CD14-positive monocyte (primary cell): ENCODE results near the gene ST7L. TPM values are rescaled to one million over a fixed set of nuclear protein-coding genes. Genes with fewer than 3 reads are reported as not detected.
"Not testable (repeated sequence)": the region's sequence is repeated elsewhere in the genome, so short reads cannot be mapped to it uniquely, and the experiment has no call there.

Experiments used
- DNase-seq, 3 donors: peaks; one replicate each; pipeline ENCODE4 v3.0.0-alpha.2; 2011 to 2022
- H2AFZ ChIP-seq: 2 replicates; pipeline ENCODE4 v1.6.0; 2012; ENCODE audit warnings: mild to moderate bottlenecking, low read depth, low read length, inconsistent platforms; ENCODE audit not compliant: insufficient read depth, poor library complexity, severe bottlenecking
- H3K27ac ChIP-seq, 2 donors: 1 replicate in 1 of 2; 2 replicates in 1 of 2; pipeline ENCODE4 v1.5.1; 2012 to 2013; ENCODE audit warnings: low read length in 2 of 2, control low read depth in 1 of 2, inconsistent platforms in 1 of 2, low read depth in 1 of 2, mild to moderate bottlenecking in 1 of 2
- H3K27me3 ChIP-seq, 2 donors: one replicate each; pipeline versions ENCODE4 v1.6.0 to v1.6.1; 2011 to 2013; ENCODE audit warnings: low read length in 2 of 2; ENCODE audit not compliant: control insufficient read depth in 2 of 2, insufficient read depth in 2 of 2
- H3K36me3 ChIP-seq, 2 donors: replicated peaks in 1 of 2; 1 replicate in 1 of 2; 2 replicates in 1 of 2; pipeline versions ENCODE4 v1.5.1 to v1.6.1; 2012 to 2013; ENCODE audit warnings: low read length in 2 of 2, control low read depth in 1 of 2, inconsistent platforms in 1 of 2, mild to moderate bottlenecking in 1 of 2; ENCODE audit not compliant: insufficient read depth in 2 of 2, control insufficient read depth in 1 of 2
- H3K4me1 ChIP-seq, 2 donors: 1 replicate in 1 of 2; 2 replicates in 1 of 2; pipeline versions ENCODE4 v1.5.1 to v1.6.1; 2012 to 2013; ENCODE audit warnings: low read length in 2 of 2, control low read depth in 1 of 2, inconsistent platforms in 1 of 2, mild to moderate bottlenecking in 1 of 2, moderate library complexity in 1 of 2; ENCODE audit not compliant: insufficient read depth in 2 of 2, control insufficient read depth in 1 of 2
- H3K4me2 ChIP-seq: replicated peaks from 2 replicates; pipeline ENCODE3; 2012; ENCODE audit warnings: low read length, moderate library complexity, mild to moderate bottlenecking; ENCODE audit not compliant: poor library complexity, severe bottlenecking; ENCODE audit errors: extremely low read depth
- H3K4me3 ChIP-seq, 3 experiments: fragments of 200-600 bp in 1 of 3; sonication (generic) in 1 of 3; replicated peaks in 1 of 3; 1 replicate in 2 of 3; 2 replicates in 1 of 3; pipeline ENCODE4 v1.5.1; 2011 to 2013; ENCODE audit warnings: low read length in 3 of 3, mild to moderate bottlenecking in 3 of 3, control low read depth in 2 of 3, low read depth in 2 of 3, inconsistent platforms in 1 of 3, moderate library complexity in 1 of 3
- H3K79me2 ChIP-seq: 2 replicates; pipeline ENCODE4 v1.6.0; 2012; ENCODE audit warnings: mild to moderate bottlenecking, control low read depth, inconsistent platforms, low read length, moderate library complexity; ENCODE audit not compliant: insufficient read depth
- H3K9ac ChIP-seq: 2 replicates; pipeline ENCODE4 v1.6.0; 2017; ENCODE audit warnings: low read length, mild to moderate bottlenecking; ENCODE audit not compliant: insufficient read depth, poor library complexity, severe bottlenecking
- H3K9me3 ChIP-seq, 2 donors: replicated peaks in 1 of 2; 1 replicate in 1 of 2; 2 replicates in 1 of 2; pipeline versions ENCODE4 v1.5.1 to v1.6.1; 2012 to 2013; ENCODE audit warnings: low read length in 2 of 2, control low read depth in 1 of 2; ENCODE audit not compliant: control insufficient read depth in 1 of 2, insufficient read depth in 1 of 2
- H4K20me1 ChIP-seq: 2 replicates; pipeline ENCODE4 v1.6.0; 2012; ENCODE audit warnings: mild to moderate bottlenecking, low read length, control low read depth, moderate library complexity; ENCODE audit not compliant: insufficient read depth
- H3K27ac Mint-ChIP-seq, 7 donors: one replicate each; pipeline ENCODE4 v1.8.0; 2020; ENCODE audit warnings: mild to moderate bottlenecking in 7 of 7, mixed read lengths in 7 of 7, moderate library complexity in 6 of 7, inconsistent platforms in 2 of 7
- H3K27me3 Mint-ChIP-seq, 3 donors: one replicate each; pipeline ENCODE4 v1.8.0; 2021 to 2022; ENCODE audit warnings: low read depth in 3 of 3, mild to moderate bottlenecking in 3 of 3, mixed read lengths in 3 of 3, moderate library complexity in 3 of 3, inconsistent platforms in 1 of 3
- H3K36me3 Mint-ChIP-seq, 2 donors: one replicate each; pipeline ENCODE4 v1.8.0; 2020; ENCODE audit warnings: mixed read lengths in 2 of 2, inconsistent platforms in 1 of 2, mild to moderate bottlenecking in 1 of 2
- H3K4me1 Mint-ChIP-seq: one replicate; pipeline ENCODE4 v1.8.0; 2020; ENCODE audit warnings: mild to moderate bottlenecking, mixed read lengths
- H3K4me3 Mint-ChIP-seq, 2 donors: one replicate each; pipeline ENCODE4 v1.8.0; 2020; ENCODE audit warnings: mild to moderate bottlenecking in 2 of 2, mixed read lengths in 2 of 2, moderate library complexity in 1 of 2
- H3K9me3 Mint-ChIP-seq, 7 donors: one replicate each; pipeline ENCODE4 v1.8.0; 2020 to 2022; ENCODE audit warnings: mixed read lengths in 7 of 7, mild to moderate bottlenecking in 6 of 7, moderate library complexity in 6 of 7, inconsistent platforms in 2 of 7
- CTCF ChIP-seq: fragments of 200-600 bp; IDR thresholded peaks from one replicate; pipeline ENCODE4 v1.8.0; 2022; ENCODE audit warnings: antibody characterized with exemption, mild to moderate bottlenecking
- WGBS: methylation state at CpG from one replicate; pipeline ENCODE4 v1.1.5; 2013; ENCODE audit warnings: missing lambda C conversion rate; ENCODE audit not compliant: insufficient coverage; 5-methylcytosine and 5-hydroxymethylcytosine counted together
- intact Hi-C, 2 donors: fragments of 100-400 bp; cut with micrococcal nuclease; formaldehyde crosslinking; loops; one replicate each; pipeline versions ENCODE4 v1.15.0 to v1.15.1; 2023
- polyA plus RNA-seq, 3 donors: library from polyadenylated mRNA; depleted of rRNA in 1 of 3; unstranded in 2 of 3; stranded (reverse) in 1 of 3; fragments of 300-500 nt in 2 of 3; fragments of >200 nt in 1 of 3; fragmentation: Illumina TruSeq in 2 of 3; gene quantifications; 1 replicate in 2 of 3; 2 replicates in 1 of 3; pipeline ENCODE4 v1.2.3, GENCODE V29; 2012 to 2021

ST7L gene
- polyA plus RNA-seq, 3 donors, result 5.4 to 10.0 (median 6.1) TPM

GRCh38 chr1:112625696-112626095, 6.8 kb upstream of the ST7L start:
- no peak for TF ChIP-seq CTCF

GRCh38 chr1:112624493-112624892, 5.6 kb upstream of the ST7L start:
- intact Hi-C loops, DNase-seq: not testable (repeated sequence)
- peaks cover 45 to 87% of the 10 kb centered on the region in 2 donors for H3K4me1 ChIP-seq

More at GRCh38 chr1:112625696-112626095, 6.8 kb upstream of the ST7L start:
- Histone ChIP-seq H3K36me3 (peaks cover 8 to 22% of the 10 kb centered on the region in 2 donors), H3K4me3 (no peak overlapping the region), H3K79me2 (peaks cover 100% of the 10 kb centered on the region), H3K9me3 (no peaks in the 10 kb centered on the region), H4K20me1 (peaks cover 87% of the 10 kb centered on the region), H3K4me2 (no peak overlapping the region), H3K9ac (no peak overlapping the region), H3K4me1 (peaks cover 41 to 87% of the 10 kb centered on the region in 2 donors), H2AFZ (no peak overlapping the region), H3K27me3 (no peaks in the 10 kb centered on the region), H3K27ac (peak overlapping the region in 1 of 2 donors; percentile 65)
- peaks cover 72% of the 10 kb centered on the region for H3K4me1 Mint-ChIP-seq
- peak overlapping the region; percentile 47 to 86 (median 70) for H3K27ac Mint-ChIP-seq
- no peak overlapping the region for H3K4me3 Mint-ChIP-seq
- WGBS, result no CpG with 5 or more reads among the region's 2 CpGs
- no peaks in the 10 kb centered on the region for H3K27me3 Mint-ChIP-seq
- H3K36me3 Mint-ChIP-seq, result peaks cover 19 to 50% of the 10 kb centered on the region in 2 donors
- intact Hi-C loops, result loop anchor here in 1 of 2 donors (5.0 kb wide), 2 partner anchors 47 to 82 kb away; partner anchors contain the start of genes MOV10 and RHOC
- DNase-seq, result peak in 1 of 3 donors; percentile 44
- H3K9me3 Mint-ChIP-seq, result peaks cover 0 to 2% (median 0%) of the 10 kb centered on the region in 7 donors

More at GRCh38 chr1:112624493-112624892, 5.6 kb upstream of the ST7L start:
- H3K27me3 ChIP-seq, H3K27me3 Mint-ChIP-seq, H3K4me2 ChIP-seq, H3K9me3 Mint-ChIP-seq, H3K9ac ChIP-seq, H3K4me3 Mint-ChIP-seq, H3K4me3 ChIP-seq, H3K9me3 ChIP-seq, H2AFZ ChIP-seq: not testable (repeated sequence)
- peak overlapping the region in 5 of 7 donors; percentile 8 to 86 (median 52) for H3K27ac Mint-ChIP-seq
- peaks cover 71% of the 10 kb centered on the region for H3K4me1 Mint-ChIP-seq
- H3K27ac ChIP-seq, result peak overlapping the region in 1 of 2 donors; percentile 65
- peaks cover 75% of the 10 kb centered on the region for H4K20me1 ChIP-seq
- peaks cover 4 to 18% of the 10 kb centered on the region in 2 donors for H3K36me3 ChIP-seq
- H3K79me2 ChIP-seq, result peaks cover 100% of the 10 kb centered on the region
- no CpG with 5 or more reads among the region's 5 CpGs for WGBS
- H3K36me3 Mint-ChIP-seq, result peaks cover 15 to 39% of the 10 kb centered on the region in 2 donors
